GM23248 (cell line): ENCODE results near the gene PLA2G4D.

Experiments used
- EZH2 ChIP-seq: fragments of 200-600 bp; sonication (generic); IDR thresholded peaks from 2 replicates; pipeline ENCODE4 v1.6.1; 2018; ENCODE audit warnings: antibody characterized with exemption, mild to moderate bottlenecking; ENCODE audit not compliant: insufficient read depth, poor library complexity, severe bottlenecking
- EZH2phosphoT487 ChIP-seq: fragments of 200-600 bp; sonication (generic); IDR thresholded peaks from 2 replicates; pipeline ENCODE4 v1.6.1; 2018; ENCODE audit warnings: antibody characterized with exemption, moderate library complexity, mild to moderate bottlenecking, low read depth; ENCODE audit not compliant: insufficient read depth

DNA sequence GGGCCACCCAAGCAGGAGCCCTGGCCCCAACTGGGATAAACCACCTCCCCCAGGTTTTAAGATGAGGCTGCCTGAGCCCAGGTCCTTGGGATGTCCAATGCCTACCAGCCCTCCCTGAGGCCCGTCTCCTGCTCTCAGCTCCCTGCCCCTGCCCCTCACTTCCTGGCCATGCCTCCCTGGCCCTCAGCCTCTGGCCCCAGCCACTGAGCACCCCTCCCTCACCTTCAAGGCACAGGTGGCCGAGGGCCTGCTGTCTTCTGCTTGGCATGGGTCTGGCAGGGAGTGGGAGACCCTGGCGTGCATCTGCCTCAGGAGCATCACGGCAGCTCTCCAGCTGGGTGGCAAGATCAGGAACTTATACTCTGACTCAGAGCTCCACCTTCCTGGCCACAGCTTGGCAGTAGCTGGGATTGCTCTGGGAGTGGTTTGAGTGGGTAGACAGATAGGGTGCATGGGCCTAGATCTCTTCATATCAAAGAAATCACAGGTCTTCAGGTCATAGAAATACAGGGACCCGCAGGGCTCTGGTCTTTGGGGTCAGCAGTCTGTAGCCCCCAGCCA, 73.6 kb downstream of the PLA2G4D start, which contains the start of gene PLA2G4E:
- no peak for TF ChIP-seq EZH2phosphoT487
- TF ChIP-seq EZH2: no peak
